ENCODE results near the gene SCEL.

GRCh38 chr13:77692746-77693448 lies 157.4 kb downstream of the SCEL start:
- TF ChIP-seq CTCF (IDR thresholded peaks at IDR 0.05) (no peak), JUN (IDR thresholded peaks at IDR 0.05) (no peak), SMC3 (IDR thresholded peaks at IDR 0.05) (no peak), POLR2A (IDR thresholded peaks at IDR 0.05; ENCODE audit: low read length) (no peak), CHD2 (IDR thresholded peaks at IDR 0.05; ENCODE audit: low read length, partially characterized antibody) (no peak), HDAC2 (IDR thresholded peaks at IDR 0.05) (no peak), RCOR1 (IDR thresholded peaks at IDR 0.05; ENCODE audit: low read depth, low read length) (no peak), NPAS2 (CRISPR knock-in tag; IDR thresholded peaks at IDR 0.05; ENCODE audit: borderline replicate concordance) (no peak), RAD21 (conservative IDR thresholded peaks at IDR 0.05 in 1 of 2, IDR thresholded peaks at IDR 0.05 in 1 of 2) (no peak)
- TF ChIP-seq, protein P1, sequence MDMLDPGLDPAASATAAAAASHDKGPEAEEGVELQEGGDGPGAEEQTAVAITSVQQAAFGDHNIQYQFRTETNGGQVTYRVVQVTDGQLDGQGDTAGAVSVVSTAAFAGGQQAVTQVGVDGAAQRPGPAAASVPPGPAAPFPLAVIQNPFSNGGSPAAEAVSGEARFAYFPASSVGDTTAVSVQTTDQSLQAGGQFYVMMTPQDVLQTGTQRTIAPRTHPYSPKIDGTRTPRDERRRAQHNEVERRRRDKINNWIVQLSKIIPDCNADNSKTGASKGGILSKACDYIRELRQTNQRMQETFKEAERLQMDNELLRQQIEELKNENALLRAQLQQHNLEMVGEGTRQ (IDR thresholded peaks at IDR 0.05): no peak
